IMR-90 (cell line): ENCODE results near the gene EIF1AX. TPM values are rescaled to one million over a fixed set of nuclear protein-coding genes. Genes with fewer than 3 reads are reported as not detected.

Experiments
- ATAC-seq: fragments of 200-7000 bp; cut with Tn5 transposase; 2 replicates; pipeline ENCODE4 v1.9.1; 2020; ENCODE audit warnings: low read depth, mild to moderate bottlenecking, moderate library complexity
- BruUV-seq: library from RNA; stranded (reverse); fragments of 400-500 nt; replicated peaks from 2 replicates; lab custom pipeline; 2021; lab: Mats Ljungman, UMichigan
- CTCF ChIA-PET: fragments of 300-600 bp; formaldehyde crosslinking; extraction: SDS; loops from one replicate; lab custom pipeline; 2021; ENCODE audit warnings: antibody characterized with exemption; lab: Yijun Ruan, JAX
- POLR2A ChIA-PET: fragments of 300-600 bp; sonication (Branson Sonifier 250); formaldehyde crosslinking; loops from one replicate; lab custom pipeline; 2022; ENCODE audit warnings: antibody characterized with exemption; ENCODE audit not compliant: unreplicated experiment; lab: Charles Lee
- DNase-seq: peaks from one replicate; pipeline ENCODE4 v3.0.0; 2013
- H2AFZ ChIP-seq: replicated peaks from 2 replicates; pipeline ENCODE3; 2013; ENCODE audit warnings: low read length, mild to moderate bottlenecking; ENCODE audit not compliant: poor library complexity
- H2AK5ac ChIP-seq: 2 replicates; pipeline ENCODE4 v1.6.1; 2013; ENCODE audit warnings: low read depth, low read length, inconsistent platforms
- H2AK9ac ChIP-seq: replicated peaks from 2 replicates; pipeline ENCODE3; 2013; ENCODE audit warnings: mild to moderate bottlenecking, low read depth, low read length, moderate library complexity; ENCODE audit not compliant: poor library complexity
- H2BK120ac ChIP-seq: 2 replicates; pipeline ENCODE4 v1.6.1; 2013; ENCODE audit warnings: low read depth, low read length, inconsistent platforms
- H2BK15ac ChIP-seq: 3 replicates; pipeline ENCODE4 v1.6.1; 2013; ENCODE audit warnings: low read depth, low read length, inconsistent platforms
- H2BK20ac ChIP-seq: 2 replicates; pipeline ENCODE4 v1.6.1; 2013; ENCODE audit warnings: low read depth, mild to moderate bottlenecking, inconsistent platforms, low read length, moderate library complexity
- H2BK5ac ChIP-seq: 2 replicates; pipeline ENCODE4 v1.6.1; 2013; ENCODE audit warnings: mild to moderate bottlenecking, low read depth, low read length, inconsistent platforms; ENCODE audit not compliant: poor library complexity, severe bottlenecking
- H3K14ac ChIP-seq: replicated peaks from 2 replicates; pipeline ENCODE4 v1.6.1; 2013; ENCODE audit warnings: low read depth, low read length, inconsistent platforms
- H3K18ac ChIP-seq: 2 replicates; pipeline ENCODE4 v1.6.1; 2013; ENCODE audit warnings: low read depth, low read length, control low read depth
- H3K23ac ChIP-seq: 2 replicates; pipeline ENCODE4 v1.6.1; 2013; ENCODE audit warnings: low read depth, low read length, inconsistent platforms
- H3K27ac ChIP-seq: 2 replicates; pipeline ENCODE4 v1.5.1; 2013; ENCODE audit warnings: mild to moderate bottlenecking, control low read depth, low read length; ENCODE audit not compliant: insufficient read depth
- H3K27me3 ChIP-seq: 2 replicates; pipeline ENCODE4 v1.6.1; 2013; ENCODE audit warnings: low read length; ENCODE audit not compliant: control insufficient read depth, insufficient read depth
- H3K36me3 ChIP-seq: 2 replicates; pipeline ENCODE4 v1.6.1; 2013; ENCODE audit warnings: low read length, mixed read lengths; ENCODE audit not compliant: control insufficient read depth, insufficient read depth
- H3K4ac ChIP-seq: 2 replicates; pipeline ENCODE4 v1.6.1; 2013; ENCODE audit warnings: low read depth, low read length, inconsistent platforms
- H3K4me1 ChIP-seq: 2 replicates; pipeline ENCODE4 v1.6.1; 2013; ENCODE audit warnings: low read length, mixed read lengths; ENCODE audit not compliant: control insufficient read depth, insufficient read depth
- H3K4me2 ChIP-seq: 2 replicates; pipeline ENCODE4 v1.6.1; 2013; ENCODE audit warnings: low read depth, mild to moderate bottlenecking, control low read depth, low read length, moderate library complexity
- H3K4me3 ChIP-seq: 2 replicates; pipeline ENCODE4 v1.5.1; 2013; ENCODE audit warnings: low read depth, mild to moderate bottlenecking, control low read depth, low read length, moderate library complexity; ENCODE audit not compliant: insufficient read depth
- H3K56ac ChIP-seq: 2 replicates; pipeline ENCODE4 v1.6.1; 2013; ENCODE audit warnings: low read length, inconsistent platforms; ENCODE audit not compliant: insufficient read depth; ENCODE audit errors: extremely low read depth
- H3K79me1 ChIP-seq, 2 experiments: 2 replicates each; pipeline ENCODE4 v1.6.1; 2013; ENCODE audit warnings: low read length in 2 of 2, inconsistent platforms in 1 of 2, low read depth in 1 of 2
- H3K9ac ChIP-seq: 2 replicates; pipeline ENCODE4 v1.6.1; 2013; ENCODE audit warnings: low read depth, low read length, control low read depth
- H3K9me1 ChIP-seq: 2 replicates; pipeline ENCODE4 v1.6.1; 2013; ENCODE audit warnings: low read length, inconsistent platforms; ENCODE audit not compliant: insufficient read depth
- H3K9me3 ChIP-seq: 2 replicates; pipeline ENCODE4 v1.6.1; 2013; ENCODE audit warnings: low read length; ENCODE audit not compliant: control insufficient read depth, insufficient read depth
- H4K20me1 ChIP-seq: 2 replicates; pipeline ENCODE4 v1.6.1; 2013; ENCODE audit warnings: low read length, inconsistent platforms; ENCODE audit not compliant: insufficient read depth
- H4K5ac ChIP-seq: 2 replicates; pipeline ENCODE4 v1.6.1; 2013; ENCODE audit warnings: mild to moderate bottlenecking, low read depth, low read length, control low read depth
- H4K8ac ChIP-seq, 2 experiments: 2 replicates each; pipeline ENCODE4 v1.6.1; 2013; ENCODE audit warnings: low read depth in 2 of 2, low read length in 2 of 2, control low read depth in 1 of 2, inconsistent platforms in 1 of 2
- H4K91ac ChIP-seq: 2 replicates; pipeline ENCODE4 v1.6.1; 2013; ENCODE audit warnings: low read depth, low read length, inconsistent platforms; ENCODE audit not compliant: insufficient read depth
- BHLHE40 ChIP-seq: fragments of 150-350 bp; IDR thresholded peaks from 2 replicates; pipeline ENCODE4 v1.6.1; 2016; ENCODE audit warnings: mild to moderate bottlenecking, low read depth, low read length
- CEBPB ChIP-seq: IDR thresholded peaks from 2 replicates; pipeline ENCODE4 v1.6.1; 2012; ENCODE audit warnings: low read depth, low read length, improper control_type of control experiment
- CHD1 ChIP-seq: IDR thresholded peaks from 2 replicates; pipeline ENCODE4 v1.6.1; 2012; ENCODE audit warnings: low read depth, low read length, improper control_type of control experiment
- CTCF ChIP-seq: conservative IDR thresholded peaks from 2 replicates; pipeline ENCODE4 v1.5.1; 2012; ENCODE audit warnings: mild to moderate bottlenecking, low read depth, low read length, improper control_type of control experiment
- ELK1 ChIP-seq: fragments of 150-350 bp; IDR thresholded peaks from 2 replicates; pipeline ENCODE4 v1.6.1; 2016; ENCODE audit warnings: low read depth, mild to moderate bottlenecking, low read length, moderate library complexity, borderline replicate concordance
- FOS ChIP-seq: fragments of 150-350 bp; IDR thresholded peaks from 2 replicates; pipeline ENCODE4 v1.6.1; 2016; ENCODE audit warnings: low read depth, low read length
- MAFK ChIP-seq: IDR thresholded peaks from 2 replicates; pipeline ENCODE4 v1.6.1; 2012; ENCODE audit warnings: low read depth, low read length, improper control_type of control experiment
- MAZ ChIP-seq: IDR thresholded peaks from 2 replicates; pipeline ENCODE4 v1.6.1; 2012; ENCODE audit warnings: low read depth, mild to moderate bottlenecking, low read length, improper control_type of control experiment, moderate library complexity, borderline replicate concordance
- MXI1 ChIP-seq: IDR thresholded peaks from 2 replicates; pipeline ENCODE4 v1.6.1; 2012; ENCODE audit warnings: low read depth, mild to moderate bottlenecking, low read length, moderate library complexity, borderline replicate concordance
- NFE2L2 ChIP-seq: fragments of 150-350 bp; IDR thresholded peaks from 2 replicates; pipeline ENCODE4 v1.6.1; 2016; ENCODE audit warnings: low read depth, mild to moderate bottlenecking, low read length
- POLR2A ChIP-seq: IDR thresholded peaks from 2 replicates; pipeline ENCODE4 v1.6.1; 2012; ENCODE audit warnings: mild to moderate bottlenecking, low read depth, low read length
- RAD21 ChIP-seq: IDR thresholded peaks from 2 replicates; pipeline ENCODE4 v1.6.1; 2012; ENCODE audit warnings: low read length, improper control_type of control experiment
- RCOR1 ChIP-seq: IDR thresholded peaks from 2 replicates; pipeline ENCODE4 v1.6.1; 2012; ENCODE audit warnings: mild to moderate bottlenecking, low read length, improper control_type of control experiment; ENCODE audit not compliant: insufficient replicate concordance
- RFX5 ChIP-seq: IDR thresholded peaks from 2 replicates; pipeline ENCODE4 v1.8.0; 2012; ENCODE audit warnings: low read depth, mild to moderate bottlenecking, low read length, moderate library complexity
- SMC3 ChIP-seq: fragments of 150-350 bp; IDR thresholded peaks from 2 replicates; pipeline ENCODE4 v1.6.1; 2016; ENCODE audit warnings: low read depth, mild to moderate bottlenecking, antibody characterized with exemption, low read length, moderate library complexity
- USF2 ChIP-seq: fragments of 150-350 bp; IDR thresholded peaks from 2 replicates; pipeline ENCODE4 v1.6.1; 2017; ENCODE audit warnings: mild to moderate bottlenecking, antibody characterized with exemption, low read length, low read depth
- WGBS, 2 experiments: methylation state at CpG; one replicate each; pipeline versions ENCODE4 v1.1.5 to v1.1.7; 2013; ENCODE audit warnings: missing lambda C conversion rate in 2 of 2; ENCODE audit not compliant: insufficient read length in 1 of 2; ENCODE audit errors: extremely low coverage in 2 of 2; 5-methylcytosine and 5-hydroxymethylcytosine counted together
- dilution Hi-C: fragments of 300-500 bp; cut with HindIII; formaldehyde crosslinking; loops from one replicate; pipeline ENCODE4 v1.14.3; 2018; ENCODE audit warnings: low sequenced_read_pairs; ENCODE audit not compliant: unreplicated experiment
- in situ Hi-C: fragments of 300-500 bp; cut with MboI; formaldehyde crosslinking; loops from 3 replicates; pipeline ENCODE4 v1.14.3; 2019; ENCODE audit warnings: low sequenced_read_pairs, inconsistent platforms, mixed read lengths
- intact Hi-C: fragments of 100-400 bp; cut with micrococcal nuclease; formaldehyde crosslinking; loops from 2 replicates; pipeline ENCODE4 v1.10.0; 2022
- polyA plus RNA-seq, 3 experiments: library from polyadenylated mRNA; depleted of rRNA; stranded (reverse); fragments of >200 nt; gene quantifications; 2 replicates each; pipeline ENCODE4 v1.2.3, GENCODE V29; 2012; ENCODE audit warnings: low replicate concordance in 1 of 3
- total RNA-seq: library from RNA; depleted of rRNA; stranded (reverse); fragments of >200 nt; gene quantifications from 2 replicates; pipeline ENCODE4 v1.2.3, GENCODE V29; 2012

The EIF1AX gene
- total and polyA plus RNA-seq, 2 of the 4 experiments (the other 2 are of a cell fraction): 12.2 to 44.5 TPM

GRCh38 chrX:20171887-20172286, 30.2 kb upstream of the EIF1AX start:
- dilution Hi-C loops: no loop called here
- H3K4me2 ChIP-seq: no peak overlapping the region
- WGBS, 2 experiments: no CpG with 5 or more reads among the region's 3 CpGs
- no peak overlapping the region for H2BK5ac ChIP-seq
- H3K27ac ChIP-seq: no peak overlapping the region
- H2AFZ ChIP-seq: no peak overlapping the region
- no peak overlapping the region for H3K23ac ChIP-seq
- no peaks in the 10 kb centered on the region for H3K9me1 ChIP-seq
- H2BK15ac ChIP-seq: no peak overlapping the region
- no peaks in the 10 kb centered on the region for H3K4me1 ChIP-seq
- no peak for ATAC-seq
- H4K20me1 ChIP-seq: no peaks in the 10 kb centered on the region
- H3K27me3 ChIP-seq: no peaks in the 10 kb centered on the region
- no peak overlapping the region for H2BK120ac ChIP-seq
- TF ChIP-seq MXI1: no peak
- no peak for TF ChIP-seq CTCF
- TF ChIP-seq NFE2L2: no peak
- no peak for TF ChIP-seq RCOR1
- no peak for TF ChIP-seq USF2
- no peak for TF ChIP-seq BHLHE40
- no peak for TF ChIP-seq CHD1
- TF ChIP-seq SMC3: no peak
- TF ChIP-seq RAD21: no peak
- TF ChIP-seq MAFK: no peak
- TF ChIP-seq ELK1: no peak
- TF ChIP-seq RFX5: no peak
- TF ChIP-seq CEBPB: no peak
- TF ChIP-seq POLR2A: no peak
- no peak for TF ChIP-seq MAZ
- no peak for TF ChIP-seq FOS
- H3K56ac ChIP-seq: no peak overlapping the region
- no peak overlapping the region for H3K9ac ChIP-seq
- H3K18ac ChIP-seq: no peak overlapping the region
- H3K4ac ChIP-seq: no peak overlapping the region
- H2AK5ac ChIP-seq: no peak overlapping the region
- H4K5ac ChIP-seq: no peak overlapping the region
- no peak overlapping the region for H2AK9ac ChIP-seq
- H2BK20ac ChIP-seq: no peak overlapping the region
- no peak overlapping the region for H3K14ac ChIP-seq
- no peak overlapping the region for H4K91ac ChIP-seq
- no TSS peak for BruUV-seq
- H3K79me1 ChIP-seq: no peaks in the 10 kb centered on the region
- ChIA-PET CTCF (no interaction called here), POLR2A (no interaction called here)
- intact Hi-C loops: no loop called here
- H4K8ac ChIP-seq: no peak overlapping the region
- no peaks in the 10 kb centered on the region for H3K9me3 ChIP-seq
- no peak overlapping the region for H3K4me3 ChIP-seq
- H3K36me3 ChIP-seq: peaks cover 6% of the 10 kb centered on the region
- in situ Hi-C loops: no loop called here
- no peak for DNase-seq
